PC-9 (cell line): ENCODE data around the gene LRRC1. TPM values are rescaled to one million over a fixed set of nuclear protein-coding genes. Genes with fewer than 3 reads are reported as not detected.

Experiments
- BruUV-seq: library from RNA; stranded (reverse); fragments of 400-500 nt; replicated peaks from 2 replicates; lab custom pipeline; 2021; lab: Mats Ljungman, UMichigan
- CTCF ChIA-PET: fragments of 300-600 bp; sonication (Branson Sonifier 250); formaldehyde crosslinking; loops from one replicate; lab custom pipeline; 2022; ENCODE audit warnings: antibody characterized with exemption; lab: Charles Lee
- POLR2A ChIA-PET: fragments of 300-600 bp; sonication (Branson Sonifier 250); formaldehyde crosslinking; loops from one replicate; lab custom pipeline; 2022; ENCODE audit warnings: antibody characterized with exemption; ENCODE audit not compliant: unreplicated experiment; lab: Charles Lee
- DNase-seq, 2 experiments: peaks; one replicate each; pipeline versions ENCODE4 v3.0.0 to v3.0.0-alpha.2; 2015 to 2022; ENCODE audit warnings: mixed read lengths in 1 of 2
- H2AFZ ChIP-seq: fragments of 200-600 bp; sonication (generic); 2 replicates; pipeline ENCODE4 v1.8.1; 2017; ENCODE audit warnings: antibody characterized with exemption
- H3F3A ChIP-seq: fragments of 200-600 bp; sonication (generic); 2 replicates; pipeline ENCODE4 v1.8.1; 2017; ENCODE audit warnings: antibody characterized with exemption, mild to moderate bottlenecking, low read depth; ENCODE audit not compliant: insufficient read depth
- H3K27ac ChIP-seq: fragments of 200-600 bp; sonication (generic); 2 replicates; pipeline ENCODE4 v1.6.1; 2016; ENCODE audit warnings: mixed run types
- H3K27me3 ChIP-seq: fragments of 200-600 bp; sonication (generic); 2 replicates; pipeline ENCODE4 v1.6.1; 2016; ENCODE audit warnings: low read depth, mixed run types; ENCODE audit not compliant: insufficient read depth
- H3K36me3 ChIP-seq: fragments of 200-600 bp; sonication (generic); 2 replicates; pipeline ENCODE4 v1.6.1; 2016; ENCODE audit warnings: low read depth, mixed run types
- H3K4me1 ChIP-seq: fragments of 200-600 bp; sonication (generic); replicated peaks from 2 replicates; pipeline ENCODE4 v1.6.1; 2016; ENCODE audit warnings: mixed run types; ENCODE audit not compliant: insufficient read depth
- H3K4me2 ChIP-seq: fragments of 200-600 bp; sonication (generic); 2 replicates; pipeline ENCODE4 v1.6.1; 2017; ENCODE audit warnings: mixed run types
- H3K4me3 ChIP-seq: fragments of 200-600 bp; sonication (generic); 2 replicates; pipeline ENCODE4 v1.6.1; 2016; ENCODE audit warnings: mixed run types
- H3K79me2 ChIP-seq: fragments of 200-600 bp; sonication (generic); 2 replicates; pipeline ENCODE4 v1.6.1; 2017; ENCODE audit warnings: low read depth, mixed run types
- H3K9me2 ChIP-seq: fragments of 200-600 bp; sonication (generic); 2 replicates; pipeline ENCODE4 v1.8.1; 2017; ENCODE audit warnings: mild to moderate bottlenecking; ENCODE audit not compliant: insufficient read depth
- H3K9me3 ChIP-seq: fragments of 200-600 bp; sonication (generic); 2 replicates; pipeline ENCODE4 v1.8.1; 2016; ENCODE audit warnings: low read depth; ENCODE audit not compliant: insufficient read depth
- H4K20me1 ChIP-seq: fragments of 200-600 bp; sonication (generic); 2 replicates; pipeline ENCODE4 v1.8.1; 2017; ENCODE audit not compliant: insufficient read depth
- EZH2 ChIP-seq: fragments of 200-600 bp; sonication (generic); IDR thresholded peaks from 2 replicates; pipeline ENCODE4 v1.8.0; 2017; ENCODE audit warnings: antibody characterized with exemption, low read depth
- intact Hi-C: fragments of 100-400 bp; cut with micrococcal nuclease; formaldehyde crosslinking; loops from one replicate; pipeline ENCODE4 v1.10.0; 2022; ENCODE audit not compliant: unreplicated experiment
- total RNA-seq: library from RNA; stranded (reverse); gene quantifications from 2 replicates; pipeline ENCODE4 v1.2.3, GENCODE V29; 2021
- TF ChIP-seq, protein P1 (sequence below): fragments of 200-600 bp; sonication (generic); conservative IDR thresholded peaks from 2 replicates; pipeline ENCODE4 v1.6.1; 2017; ENCODE audit warnings: mixed run types, antibody characterized with exemption, mild to moderate bottlenecking, moderate library complexity

Gene LRRC1
- total RNA-seq, 1 experiment from 2014 or later = 26.4 TPM

DNA sequence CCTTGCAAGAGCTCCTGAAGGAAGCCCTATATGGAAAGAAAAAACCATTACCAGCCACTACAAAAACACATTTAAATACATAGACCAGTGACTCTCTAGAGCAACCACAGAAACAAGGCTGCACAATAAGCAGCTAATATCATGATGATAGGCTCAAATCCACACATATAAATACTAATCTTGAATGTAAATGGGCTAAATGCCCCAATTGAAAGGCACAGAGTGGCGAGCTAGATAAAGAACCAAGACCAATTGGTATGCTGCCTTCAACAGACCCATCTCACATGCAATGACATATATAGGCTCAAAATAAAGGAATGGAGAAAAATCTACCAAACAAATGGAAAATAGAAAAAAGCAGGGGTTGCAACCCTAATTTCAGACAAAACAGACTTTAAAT, 153.0 kb downstream of the LRRC1 start:
- BruUV-seq = no TSS peak

GRCh38 chr6:53951383-53951782, 156.6 kb downstream of the LRRC1 start:
- no TSS peak for BruUV-seq
- CTCF ChIA-PET = no interaction called here
- TF ChIP-seq EZH2 = no peak
- TF ChIP-seq, protein P1, sequence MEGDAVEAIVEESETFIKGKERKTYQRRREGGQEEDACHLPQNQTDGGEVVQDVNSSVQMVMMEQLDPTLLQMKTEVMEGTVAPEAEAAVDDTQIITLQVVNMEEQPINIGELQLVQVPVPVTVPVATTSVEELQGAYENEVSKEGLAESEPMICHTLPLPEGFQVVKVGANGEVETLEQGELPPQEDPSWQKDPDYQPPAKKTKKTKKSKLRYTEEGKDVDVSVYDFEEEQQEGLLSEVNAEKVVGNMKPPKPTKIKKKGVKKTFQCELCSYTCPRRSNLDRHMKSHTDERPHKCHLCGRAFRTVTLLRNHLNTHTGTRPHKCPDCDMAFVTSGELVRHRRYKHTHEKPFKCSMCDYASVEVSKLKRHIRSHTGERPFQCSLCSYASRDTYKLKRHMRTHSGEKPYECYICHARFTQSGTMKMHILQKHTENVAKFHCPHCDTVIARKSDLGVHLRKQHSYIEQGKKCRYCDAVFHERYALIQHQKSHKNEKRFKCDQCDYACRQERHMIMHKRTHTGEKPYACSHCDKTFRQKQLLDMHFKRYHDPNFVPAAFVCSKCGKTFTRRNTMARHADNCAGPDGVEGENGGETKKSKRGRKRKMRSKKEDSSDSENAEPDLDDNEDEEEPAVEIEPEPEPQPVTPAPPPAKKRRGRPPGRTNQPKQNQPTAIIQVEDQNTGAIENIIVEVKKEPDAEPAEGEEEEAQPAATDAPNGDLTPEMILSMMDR = no peak

More for the DNA sequence above, 153.0 kb downstream of the LRRC1 start:
- no peak for DNase-seq
- no peak overlapping the region for H3K4me3 ChIP-seq
- no peaks in the 10 kb centered on the region for H3K36me3 ChIP-seq
- TF ChIP-seq, protein P1 = no peak
- TF ChIP-seq EZH2 = no peak
- H3K4me2 ChIP-seq = no peak overlapping the region
- POLR2A ChIA-PET = no interaction called here
- no peaks in the 10 kb centered on the region for H3K9me2 ChIP-seq
- no peaks in the 10 kb centered on the region for H4K20me1 ChIP-seq
- no peak overlapping the region for H3K27ac ChIP-seq
- H3K9me3 ChIP-seq = no peaks in the 10 kb centered on the region
- intact Hi-C loops = no loop called here
- CTCF ChIA-PET = no interaction called here
- H3K79me2 ChIP-seq = no peaks in the 10 kb centered on the region
- H3K27me3 ChIP-seq = no peaks in the 10 kb centered on the region
- no peaks in the 10 kb centered on the region for H3F3A ChIP-seq
- H2AFZ ChIP-seq = no peak overlapping the region
- H3K4me1 ChIP-seq = no peaks in the 10 kb centered on the region

DNA sequence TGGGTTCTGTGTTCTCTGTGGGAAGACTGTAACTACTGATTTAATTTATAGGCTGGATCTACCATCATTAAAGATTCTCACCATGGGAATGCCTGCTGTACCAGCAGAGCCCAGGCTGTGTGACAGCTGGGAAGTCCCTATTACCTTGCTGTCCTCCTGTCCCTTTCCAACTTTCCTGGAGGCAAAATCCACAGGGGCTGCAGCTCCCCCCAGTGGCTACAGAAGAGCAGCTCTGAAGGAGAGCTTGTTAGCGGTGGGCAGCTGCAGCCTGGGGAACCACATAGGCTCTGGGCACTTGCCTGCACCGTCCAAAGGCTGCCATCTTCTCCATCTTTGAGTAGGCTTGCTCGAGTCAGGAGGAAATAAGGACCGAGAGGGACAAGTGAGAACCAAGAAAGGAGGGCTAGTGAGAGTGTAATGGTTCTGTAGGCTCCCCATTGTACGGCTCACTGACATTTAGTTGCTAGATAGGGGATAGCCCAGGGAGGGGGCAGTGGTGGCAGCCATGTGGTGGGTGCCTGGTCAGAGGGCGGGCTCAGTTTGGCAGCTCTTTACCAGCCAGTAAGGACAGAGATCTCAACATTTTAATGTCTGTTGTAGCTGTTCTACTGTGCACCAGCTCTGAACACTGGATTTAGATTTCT, 161.4 kb downstream of the LRRC1 start:
- no peak for TF ChIP-seq EZH2
- TF ChIP-seq, protein P1 = peak; percentile 88
- Histone ChIP-seq H2AFZ (no peak overlapping the region), H3K27me3 (no peaks in the 10 kb centered on the region), H3K4me1 (no peaks in the 10 kb centered on the region), H3K4me2 (no peak overlapping the region), H4K20me1 (no peaks in the 10 kb centered on the region), H3K4me3 (no peak overlapping the region), H3K27ac (no peak overlapping the region), H3K36me3 (no peaks in the 10 kb centered on the region), H3K9me3 (no peaks in the 10 kb centered on the region), H3F3A (no peaks in the 10 kb centered on the region), H3K9me2 (no peaks in the 10 kb centered on the region), H3K79me2 (no peaks in the 10 kb centered on the region)
- peak; percentile 70 to 80 for DNase-seq
- POLR2A ChIA-PET = no interaction called here
- CTCF ChIA-PET = interaction anchor here (0.6 to 2.1 kb wide), 10 partner anchors 29 to 470 kb away, joined by 3 to 23 read pairs (median 10); partner anchors contain the start of gene LRRC1
- intact Hi-C loops = loop anchor here (1.0 to 10.0 kb wide), 7 partner anchors 162 to 851 kb away; no protein-coding TSS in a partner anchor
- BruUV-seq = no TSS peak

More at GRCh38 chr6:53951383-53951782, 156.6 kb downstream of the LRRC1 start:
- POLR2A ChIA-PET = no interaction called here
- H4K20me1 ChIP-seq = no peaks in the 10 kb centered on the region
- H3K4me2 ChIP-seq = no peak overlapping the region
- H3K27ac ChIP-seq = no peak overlapping the region
- H3K4me1 ChIP-seq = no peaks in the 10 kb centered on the region
- H3F3A ChIP-seq = no peaks in the 10 kb centered on the region
- no peak for DNase-seq
- no peaks in the 10 kb centered on the region for H3K36me3 ChIP-seq
- no peaks in the 10 kb centered on the region for H3K9me2 ChIP-seq
- no peaks in the 10 kb centered on the region for H3K9me3 ChIP-seq
- no peaks in the 10 kb centered on the region for H3K79me2 ChIP-seq
- no peaks in the 10 kb centered on the region for H3K27me3 ChIP-seq
- intact Hi-C loops = loop anchor here (10.0 kb wide), 1 partner anchor 847 kb away; no protein-coding TSS in a partner anchor
- H3K4me3 ChIP-seq = no peak overlapping the region
- no peak overlapping the region for H2AFZ ChIP-seq
